ENCODE results near the gene TSPAN16. TPM values are rescaled to one million over a fixed set of nuclear protein-coding genes. Genes with fewer than 3 reads are reported as not detected.
A peak's percentile ranks its signal among the peaks of the same experiment; 100 is the strongest.

TSPAN16 gene
- total RNA-seq (ENCODE audit: unreplicated experiment): not detected
- long read RNA-seq, partial matches to known transcripts: 0 of 8 reads
- long read RNA-seq, other reads (novel, unspliced or antisense): 8 of 8 reads

DNA sequence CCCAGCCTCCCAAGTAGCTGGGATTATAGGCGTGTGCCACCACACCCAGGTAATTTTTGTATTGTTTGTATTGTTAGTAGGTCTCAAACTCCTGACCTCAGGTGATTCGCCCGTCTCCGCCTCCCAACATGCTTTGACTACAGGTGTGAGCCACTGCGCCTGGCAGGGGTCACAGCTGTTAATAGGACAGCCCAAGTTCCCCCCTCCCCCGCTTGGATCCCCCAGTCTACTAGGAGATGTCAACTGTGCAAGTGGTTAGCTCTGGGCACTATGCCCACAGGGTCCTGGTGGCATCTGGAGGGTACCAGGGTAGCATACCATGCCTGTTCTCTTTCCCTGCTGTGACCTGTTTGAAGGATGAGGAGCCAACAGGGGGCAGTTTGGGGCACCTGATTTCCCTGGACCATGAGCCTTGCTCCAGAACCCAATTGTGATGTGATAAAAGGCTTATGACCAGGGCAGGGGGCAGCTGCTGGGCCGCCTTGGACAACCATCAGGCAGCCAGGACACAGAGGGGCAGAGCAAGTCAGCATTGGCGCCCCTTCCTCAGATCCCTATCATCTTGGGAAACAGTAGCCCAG is at the start of gene TSPAN16:
Gene TSPAN16 (plus strand): TSS at position 496 of the 581 bp plus-strand sequence. CDS start 138 bp downstream, outside the sequence.
- peaks cover 7% of the 10 kb centered on the region for H3K27me3 Mint-ChIP-seq (ENCODE audit: unreplicated experiment)
- H3K4me1 Mint-ChIP-seq (ENCODE audit: unreplicated experiment): peaks cover 7% of the 10 kb centered on the region
- no peak within 1 kb of the TSS for H3K4me3 Mint-ChIP-seq (ENCODE audit: unreplicated experiment)
- DNase-seq (ENCODE audit: low spot score): no peak
- no peaks in the 10 kb centered on the region for H3K9me3 Mint-ChIP-seq (ENCODE audit: unreplicated experiment)
- peaks cover 5% of the 10 kb centered on the region for H3K36me3 Mint-ChIP-seq (ENCODE audit: low read depth, unreplicated experiment)
- TF ChIP-seq CTCF (IDR thresholded peaks at IDR 0.05; ENCODE audit: unreplicated experiment): no peak
- H3K27ac Mint-ChIP-seq (ENCODE audit: unreplicated experiment): no peak within 1 kb of the TSS

- no peak for DNase-seq (ENCODE audit: low spot score)
- Mint-ChIP-seq H3K9me3 (ENCODE audit: unreplicated experiment) (no peaks in the 10 kb centered on the region), H3K4me3 (ENCODE audit: unreplicated experiment) (peak overlapping the region; percentile 70), H3K4me1 (ENCODE audit: unreplicated experiment) (peaks cover 4% of the 10 kb centered on the region), H3K36me3 (ENCODE audit: low read depth, unreplicated experiment) (peaks cover 56% of the 10 kb centered on the region), H3K27me3 (ENCODE audit: unreplicated experiment) (peaks cover 15% of the 10 kb centered on the region), H3K27ac (ENCODE audit: unreplicated experiment) (no peak overlapping the region)
- TF ChIP-seq CTCF (IDR thresholded peaks at IDR 0.05; ENCODE audit: unreplicated experiment): no peak
Observed at GRCh38 chr19:11246941-11247340, 49.0 kb upstream of the TSPAN16 start.

DNA sequence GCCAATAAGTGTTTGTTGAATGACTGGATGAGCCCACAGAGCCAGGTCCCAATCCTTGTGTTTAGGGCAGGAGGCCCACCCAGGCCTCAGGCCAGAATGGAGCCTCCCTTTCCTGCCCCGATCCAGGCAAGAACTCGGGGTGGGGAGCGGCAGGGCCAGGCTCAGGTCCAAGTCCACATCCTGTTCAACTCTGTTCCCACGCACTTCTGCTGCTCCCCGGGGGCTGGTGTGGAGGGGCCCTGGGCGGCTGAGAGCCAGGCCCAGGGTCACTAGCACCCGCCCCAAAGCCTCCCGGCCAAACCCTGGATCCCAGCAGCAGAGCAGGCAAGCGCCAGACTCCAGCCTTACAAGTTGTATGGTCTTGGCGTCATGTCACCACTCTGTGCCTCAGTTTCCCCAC is 48.6 kb upstream of the TSPAN16 start:
- Mint-ChIP-seq H3K4me3 (ENCODE audit: unreplicated experiment) (no peak overlapping the region), H3K4me1 (ENCODE audit: unreplicated experiment) (peaks cover 6% of the 10 kb centered on the region), H3K27me3 (ENCODE audit: unreplicated experiment) (peaks cover 15% of the 10 kb centered on the region), H3K9me3 (ENCODE audit: unreplicated experiment) (no peaks in the 10 kb centered on the region), H3K36me3 (ENCODE audit: low read depth, unreplicated experiment) (peaks cover 54% of the 10 kb centered on the region), H3K27ac (ENCODE audit: unreplicated experiment) (no peak overlapping the region)
- TF ChIP-seq CTCF (IDR thresholded peaks at IDR 0.05; ENCODE audit: unreplicated experiment): no peak
- no peak for DNase-seq (ENCODE audit: low spot score)

DNA sequence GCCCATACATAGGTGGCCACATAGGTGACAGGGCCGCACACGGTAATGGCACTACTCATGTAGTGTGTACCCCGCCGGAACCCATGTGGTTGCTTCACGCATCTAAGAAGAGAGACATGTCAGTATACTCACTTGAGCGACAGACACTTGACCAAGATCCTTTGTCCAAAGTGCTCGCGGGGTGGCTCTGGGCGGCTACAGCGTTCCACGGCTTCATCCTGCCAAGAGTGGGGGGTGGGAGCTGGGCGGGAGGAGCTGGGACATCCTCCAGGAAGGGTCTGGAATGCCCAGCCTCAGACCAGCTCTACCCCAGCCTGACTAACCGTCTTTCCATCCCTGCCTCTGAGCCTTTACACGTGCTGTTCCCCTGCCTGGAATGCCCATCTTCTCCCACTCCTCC is 48.0 kb upstream of the TSPAN16 start:
- Mint-ChIP-seq H3K4me3 (ENCODE audit: unreplicated experiment) (no peak overlapping the region), H3K36me3 (ENCODE audit: low read depth, unreplicated experiment) (peaks cover 53% of the 10 kb centered on the region), H3K4me1 (ENCODE audit: unreplicated experiment) (peaks cover 12% of the 10 kb centered on the region), H3K27ac (ENCODE audit: unreplicated experiment) (no peak overlapping the region), H3K27me3 (ENCODE audit: unreplicated experiment) (peaks cover 11% of the 10 kb centered on the region), H3K9me3 (ENCODE audit: unreplicated experiment) (no peaks in the 10 kb centered on the region)
- no peak for DNase-seq (ENCODE audit: low spot score)
- no peak for TF ChIP-seq CTCF (IDR thresholded peaks at IDR 0.05; ENCODE audit: unreplicated experiment)

DNA sequence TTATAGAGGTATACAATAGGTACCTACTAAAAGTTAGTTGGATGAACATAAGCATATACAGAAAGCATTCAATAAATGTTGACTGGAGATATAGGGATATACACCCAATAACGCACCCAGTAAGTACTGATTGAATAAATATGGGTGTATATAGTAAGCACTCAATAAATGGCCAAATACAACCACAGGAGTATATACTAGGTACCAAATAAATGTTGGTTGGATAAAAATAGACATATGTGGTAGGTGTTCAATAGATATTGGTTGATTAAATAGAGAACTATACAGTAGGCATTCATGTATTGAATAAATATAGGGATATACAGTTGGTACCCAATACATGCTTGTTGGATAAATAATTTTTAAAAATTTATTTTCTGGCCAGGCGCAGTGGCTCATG is 47.1 kb upstream of the TSPAN16 start:
- Mint-ChIP-seq H3K27ac (ENCODE audit: unreplicated experiment) (no peak overlapping the region), H3K36me3 (ENCODE audit: low read depth, unreplicated experiment) (peaks cover 51% of the 10 kb centered on the region), H3K27me3 (ENCODE audit: unreplicated experiment) (peaks cover 7% of the 10 kb centered on the region), H3K9me3 (ENCODE audit: unreplicated experiment) (no peaks in the 10 kb centered on the region), H3K4me1 (ENCODE audit: unreplicated experiment) (peaks cover 14% of the 10 kb centered on the region), H3K4me3 (ENCODE audit: unreplicated experiment) (no peak overlapping the region)
- no peak for DNase-seq (ENCODE audit: low spot score)
- TF ChIP-seq CTCF (IDR thresholded peaks at IDR 0.05; ENCODE audit: unreplicated experiment): no peak
